ENCODE measurements around the gene IGSF21.

The IGSF21 gene

DNA sequence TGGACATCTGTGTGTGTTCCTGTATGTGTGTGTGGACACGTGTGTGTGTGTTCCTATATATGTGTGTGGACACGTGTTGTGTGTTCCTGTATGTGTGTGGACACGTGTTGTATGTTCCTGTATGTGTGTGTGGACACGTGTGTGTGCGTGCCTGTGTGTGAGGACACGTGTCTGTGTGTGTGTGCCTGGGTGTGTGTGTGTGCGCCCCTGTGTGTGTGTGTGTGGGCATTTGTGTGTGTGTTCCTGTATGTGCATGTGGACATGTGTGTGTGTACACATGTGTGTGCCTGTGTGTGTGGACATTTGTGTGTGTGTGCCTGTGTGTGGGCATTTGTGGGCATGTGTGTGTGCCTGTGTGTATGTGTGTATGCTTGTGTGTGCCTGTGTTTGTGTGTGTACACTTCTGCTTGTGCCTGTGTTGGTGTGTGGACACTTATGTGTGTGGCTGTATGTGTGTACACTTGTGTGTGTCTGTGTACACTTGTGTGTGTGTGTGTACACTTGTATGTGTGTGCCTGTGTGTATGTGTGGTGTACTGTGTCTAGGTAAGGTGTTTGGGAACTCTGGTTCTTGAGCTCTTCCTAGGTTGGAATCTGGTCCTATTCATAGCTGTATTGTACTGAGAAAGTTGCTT is 3.7 kb upstream of the IGSF21 start:
- no peaks in the 10 kb centered on the region for H3K36me3 ChIP-seq (replicated peaks)
- H3K27me3 ChIP-seq (ENCODE audit: low read depth), result peaks cover 12% of the 10 kb centered on the region
- H3K4me3 ChIP-seq, result no peak overlapping the region
- in situ Hi-C loops (cut with MboI; ENCODE audit: low sequenced_read_pairs), result no loop called here
- no peaks in the 10 kb centered on the region for H3K9me3 ChIP-seq
- no peaks in the 10 kb centered on the region for H3K4me1 ChIP-seq
- DNase-seq (ENCODE audit: low spot score in 2 of 2), result no peak

DNA sequence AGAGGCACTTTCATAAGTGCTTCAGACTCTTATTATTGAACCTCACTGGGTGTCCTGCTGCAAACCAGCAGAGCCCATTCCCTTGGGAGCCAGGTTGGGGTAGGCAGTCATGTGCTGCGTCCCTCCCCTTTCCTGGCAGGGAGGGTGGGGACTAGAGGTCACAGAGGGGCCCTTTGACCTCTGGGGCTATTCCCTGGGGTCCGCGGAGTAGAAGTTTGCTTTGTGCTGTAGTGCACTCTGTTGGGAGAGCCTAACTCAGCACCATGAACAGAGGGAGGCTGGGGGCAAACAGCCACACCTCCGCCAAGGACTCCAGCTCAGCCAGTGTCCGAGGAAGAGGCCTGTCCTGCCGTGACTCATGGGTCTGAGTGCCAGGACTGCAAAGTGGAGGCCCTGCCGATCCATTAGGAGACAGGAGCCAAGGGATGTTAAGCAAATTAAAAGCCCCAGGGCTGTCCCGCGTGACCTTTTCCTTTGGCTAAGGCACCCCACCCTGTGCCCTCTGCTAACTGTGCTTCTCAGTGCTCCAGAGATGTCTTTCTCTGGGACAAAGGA is 3.0 kb upstream of the IGSF21 start:
- Histone ChIP-seq H3K36me3 (replicated peaks) (no peaks in the 10 kb centered on the region), H3K4me3 (no peak overlapping the region), H3K9me3 (no peaks in the 10 kb centered on the region), H3K27me3 (ENCODE audit: low read depth) (peaks cover 19% of the 10 kb centered on the region), H3K4me1 (no peaks in the 10 kb centered on the region)
- in situ Hi-C loops (cut with MboI; ENCODE audit: low sequenced_read_pairs), result no loop called here
- DNase-seq (ENCODE audit: low spot score in 2 of 2), result no peak

DNA sequence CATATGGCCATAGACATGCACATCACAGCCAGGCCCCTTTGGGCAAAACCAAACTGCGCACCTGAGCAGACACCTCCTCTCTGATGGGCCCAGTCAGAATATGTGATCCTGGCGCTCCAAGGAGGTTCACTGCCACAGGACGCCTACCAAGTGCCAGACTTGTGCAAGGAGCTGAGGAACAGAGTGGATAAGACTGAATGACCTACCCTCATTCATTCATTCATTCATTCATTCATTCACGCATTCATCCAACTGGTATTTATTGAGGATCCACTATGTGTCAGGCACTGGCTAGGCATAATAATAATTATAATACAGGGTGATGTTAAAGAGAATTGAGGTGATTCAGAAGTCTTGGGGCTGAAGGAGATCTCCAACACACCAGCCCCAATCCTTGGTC is 2.4 kb upstream of the IGSF21 start:
- in situ Hi-C loops (cut with MboI; ENCODE audit: low sequenced_read_pairs), result no loop called here
- H3K27me3 ChIP-seq (ENCODE audit: low read depth), result peaks cover 22% of the 10 kb centered on the region

DNA sequence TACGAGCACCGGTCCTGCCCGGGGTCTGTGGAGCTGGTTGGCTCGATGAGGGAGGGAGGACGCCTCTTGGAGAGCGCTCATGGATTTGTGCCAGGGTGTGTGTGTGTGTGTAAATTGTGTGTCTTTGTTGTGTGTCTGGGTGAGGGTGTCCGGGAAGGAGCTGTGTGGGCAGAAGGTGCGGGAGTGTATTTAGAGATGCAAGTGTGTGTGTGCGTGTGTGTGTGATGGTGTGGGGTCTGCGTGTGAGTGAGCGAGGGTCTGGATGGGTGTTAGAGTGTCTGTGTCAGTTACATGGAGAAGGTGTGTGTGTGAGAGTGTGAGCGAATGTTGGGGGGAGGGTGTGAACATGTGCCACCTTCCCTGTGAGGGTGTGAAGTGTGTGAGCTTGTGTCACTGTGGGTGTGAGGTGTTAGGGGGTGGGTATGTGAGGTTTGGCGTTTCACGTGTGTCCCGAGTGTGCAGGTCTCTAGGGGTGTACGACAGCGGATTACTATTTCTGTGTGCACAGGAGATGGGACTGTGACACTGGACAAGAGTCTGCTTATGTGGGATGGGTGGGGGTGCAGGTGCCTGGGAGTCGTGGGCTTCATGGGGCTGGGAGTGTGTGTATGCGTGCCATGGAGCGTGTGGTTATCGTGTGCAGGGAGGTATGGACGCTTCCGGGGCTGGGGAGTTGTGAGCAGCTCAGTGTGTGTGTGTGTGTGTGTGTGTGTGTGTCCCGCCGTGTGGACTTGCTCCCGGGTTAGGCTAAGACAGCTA is 880 bp downstream of the IGSF21 start:
- in situ Hi-C loops (cut with MboI; ENCODE audit: low sequenced_read_pairs), result no loop called here
- no peaks in the 10 kb centered on the region; the same call in 1 of the 2 replicates for H3K4me1 ChIP-seq
- no peak for DNase-seq (ENCODE audit: low spot score in 2 of 2)
- no peaks in the 10 kb centered on the region for H3K36me3 ChIP-seq (replicated peaks)
- H3K9me3 ChIP-seq, result no peaks in the 10 kb centered on the region
- peaks cover 42% of the 10 kb centered on the region for H3K27me3 ChIP-seq (ENCODE audit: low read depth)
- H3K4me3 ChIP-seq, result no peak overlapping the region

More for the DNA sequence above, 2.4 kb upstream of the IGSF21 start:
- Histone ChIP-seq H3K36me3 (replicated peaks) (no peaks in the 10 kb centered on the region), H3K4me3 (no peak overlapping the region), H3K9me3 (no peaks in the 10 kb centered on the region), H3K4me1 (no peaks in the 10 kb centered on the region)
- DNase-seq (ENCODE audit: low spot score in 2 of 2), result no peak

DNA sequence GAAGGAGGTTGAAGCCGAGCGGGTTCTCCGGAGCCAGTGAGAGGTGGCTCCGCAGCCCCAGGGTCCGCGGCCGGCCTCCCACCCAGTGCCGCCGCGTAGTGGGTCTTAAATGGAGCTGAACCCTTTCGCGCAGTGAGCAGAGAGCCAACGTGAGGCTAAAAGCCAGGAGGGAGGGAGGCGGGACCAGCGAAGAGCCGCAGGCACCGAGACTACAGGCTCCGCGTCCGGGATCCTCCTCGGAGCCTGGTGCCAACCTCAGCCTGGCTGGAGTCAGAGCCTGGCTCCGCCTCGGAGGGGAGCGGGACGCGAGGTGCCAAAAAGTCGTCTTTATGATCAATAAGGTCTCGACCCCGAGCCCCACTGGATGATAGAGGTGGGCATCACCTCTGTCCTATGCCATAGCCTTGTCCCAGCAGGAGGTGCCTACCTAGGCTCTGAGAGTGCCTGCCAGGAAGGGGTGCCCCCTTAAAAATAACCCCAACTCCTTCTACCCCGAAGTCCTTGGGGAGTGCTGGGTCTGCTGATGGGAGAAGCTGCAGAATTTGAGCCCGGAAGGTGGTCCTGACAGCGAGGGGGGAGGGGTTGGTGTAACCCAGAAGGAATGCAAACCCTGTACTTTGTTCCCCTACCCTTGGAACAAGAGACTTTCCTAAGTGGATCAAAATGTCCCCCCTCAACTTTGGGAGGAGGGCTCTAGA is 1.6 kb downstream of the IGSF21 start:
- H3K36me3 ChIP-seq (replicated peaks), result no peaks in the 10 kb centered on the region
- in situ Hi-C loops (cut with MboI; ENCODE audit: low sequenced_read_pairs), result no loop called here
- DNase-seq (ENCODE audit: low spot score in 2 of 2), result no peak
- H3K9me3 ChIP-seq, result no peaks in the 10 kb centered on the region
- peaks cover 42% of the 10 kb centered on the region for H3K27me3 ChIP-seq (ENCODE audit: low read depth)
- H3K4me1 ChIP-seq, result no peaks in the 10 kb centered on the region; the same call in 1 of the 2 replicates
- no peak overlapping the region for H3K4me3 ChIP-seq

DNA sequence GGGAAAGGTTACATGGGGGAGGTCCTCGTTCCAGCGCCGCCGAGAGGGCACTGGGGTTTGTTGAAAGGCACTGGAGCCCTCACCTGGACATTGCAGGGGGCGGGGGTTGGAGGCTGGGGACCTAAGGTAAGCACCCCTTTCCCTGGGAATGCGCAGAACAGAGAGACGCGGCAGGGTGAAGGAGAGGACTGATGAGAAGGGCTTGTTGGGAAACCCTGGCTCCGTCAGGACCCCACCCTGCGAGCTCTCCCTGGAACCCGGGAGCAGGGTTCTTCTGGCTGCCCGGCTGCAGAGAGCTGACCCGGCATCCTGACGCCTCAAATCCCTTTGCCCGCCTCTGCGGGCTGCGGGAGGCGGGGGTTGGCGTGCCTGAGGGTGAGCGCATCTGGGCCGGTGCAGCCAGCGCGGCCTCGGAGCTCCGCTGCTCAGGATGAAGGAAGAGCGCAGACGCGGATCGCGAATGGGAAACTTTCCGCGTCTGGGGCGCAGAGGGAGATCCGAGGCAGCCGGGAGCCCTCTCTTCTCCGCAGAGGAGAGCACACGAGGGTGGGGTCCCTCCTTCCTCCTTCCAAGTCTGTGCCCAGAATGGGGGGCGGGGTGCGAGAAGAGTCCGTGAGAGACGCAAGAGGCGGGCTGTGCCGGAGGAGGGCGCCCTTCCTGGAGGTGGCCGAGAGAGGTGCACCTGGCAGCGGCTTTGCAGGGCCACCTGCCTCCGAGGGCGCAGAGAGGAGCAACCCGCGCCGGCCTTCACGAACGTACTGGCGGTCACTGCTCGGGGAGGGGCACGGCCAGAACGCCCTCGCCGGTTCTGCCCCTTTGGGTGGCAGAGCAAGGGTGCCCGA is 2.4 kb downstream of the IGSF21 start:
- Histone ChIP-seq H3K4me3 (no peak overlapping the region), H3K27me3 (ENCODE audit: low read depth) (peaks cover 42% of the 10 kb centered on the region), H3K9me3 (no peaks in the 10 kb centered on the region), H3K36me3 (replicated peaks) (no peaks in the 10 kb centered on the region), H3K4me1 (no peaks in the 10 kb centered on the region; the same call in 1 of the 2 replicates)
- DNase-seq (ENCODE audit: low spot score in 2 of 2), result peak in 1 of 2 experiments; percentile 60
- in situ Hi-C loops (cut with MboI; ENCODE audit: low sequenced_read_pairs), result no loop called here

DNA sequence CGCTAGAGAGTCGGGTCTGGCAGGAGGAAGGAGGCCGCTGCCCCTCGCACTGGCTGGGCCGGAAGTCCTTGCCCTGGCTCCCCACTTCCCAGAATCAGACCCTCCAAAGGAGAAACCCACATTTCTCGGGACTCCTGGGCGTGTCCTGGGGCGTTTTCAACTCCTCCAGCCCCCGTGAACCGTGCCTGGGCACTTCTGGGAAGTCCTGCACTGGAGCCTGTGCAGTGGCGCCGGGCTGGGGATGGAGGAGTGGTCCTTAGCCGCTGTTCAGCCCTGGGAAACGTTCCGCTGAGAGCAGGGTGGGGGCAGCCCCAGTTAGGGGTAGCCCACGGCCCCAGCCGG is 3.0 kb downstream of the IGSF21 start:
- in situ Hi-C loops (cut with MboI; ENCODE audit: low sequenced_read_pairs), result no loop called here
- Histone ChIP-seq H3K4me1 (no peaks in the 10 kb centered on the region; the same call in 1 of the 2 replicates), H3K9me3 (no peaks in the 10 kb centered on the region), H3K27me3 (ENCODE audit: low read depth) (peaks cover 42% of the 10 kb centered on the region), H3K4me3 (0 out of 2 replicates have a peak overlapping the region, but pooled peaks have one; percentile 6), H3K36me3 (replicated peaks) (no peaks in the 10 kb centered on the region)
- DNase-seq (ENCODE audit: low spot score in 2 of 2), result no peak

DNA sequence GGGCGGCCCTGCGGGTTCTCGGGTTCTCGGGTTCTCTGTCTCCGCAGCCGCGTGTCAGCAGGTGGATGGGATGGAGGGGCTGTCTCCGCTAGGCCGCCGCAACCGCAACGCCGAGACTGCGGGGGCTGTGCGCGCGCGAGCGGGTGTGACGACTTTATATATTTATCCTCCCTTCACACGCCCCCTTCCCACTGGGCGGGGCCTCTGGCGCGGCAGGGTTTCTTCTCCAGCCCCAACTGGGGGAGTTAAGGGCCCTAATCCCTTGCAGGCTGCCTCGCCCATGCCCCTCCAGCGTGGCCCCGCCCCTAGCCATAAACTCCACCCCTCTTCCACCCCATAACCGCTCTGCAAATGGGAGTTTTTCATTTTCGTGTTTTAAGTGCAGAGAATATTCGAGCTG is 3.4 kb downstream of the IGSF21 start:
- Histone ChIP-seq H3K9me3 (no peaks in the 10 kb centered on the region), H3K4me3 (0 out of 2 replicates have a peak overlapping the region, but pooled peaks have one; percentile 6), H3K27me3 (ENCODE audit: low read depth) (peaks cover 42% of the 10 kb centered on the region), H3K4me1 (no peaks in the 10 kb centered on the region; the same call in 1 of the 2 replicates), H3K36me3 (replicated peaks) (no peaks in the 10 kb centered on the region)
- peak; percentile 12 to 72 for DNase-seq (ENCODE audit: low spot score in 2 of 2)
- in situ Hi-C loops (cut with MboI; ENCODE audit: low sequenced_read_pairs), result no loop called here

DNA sequence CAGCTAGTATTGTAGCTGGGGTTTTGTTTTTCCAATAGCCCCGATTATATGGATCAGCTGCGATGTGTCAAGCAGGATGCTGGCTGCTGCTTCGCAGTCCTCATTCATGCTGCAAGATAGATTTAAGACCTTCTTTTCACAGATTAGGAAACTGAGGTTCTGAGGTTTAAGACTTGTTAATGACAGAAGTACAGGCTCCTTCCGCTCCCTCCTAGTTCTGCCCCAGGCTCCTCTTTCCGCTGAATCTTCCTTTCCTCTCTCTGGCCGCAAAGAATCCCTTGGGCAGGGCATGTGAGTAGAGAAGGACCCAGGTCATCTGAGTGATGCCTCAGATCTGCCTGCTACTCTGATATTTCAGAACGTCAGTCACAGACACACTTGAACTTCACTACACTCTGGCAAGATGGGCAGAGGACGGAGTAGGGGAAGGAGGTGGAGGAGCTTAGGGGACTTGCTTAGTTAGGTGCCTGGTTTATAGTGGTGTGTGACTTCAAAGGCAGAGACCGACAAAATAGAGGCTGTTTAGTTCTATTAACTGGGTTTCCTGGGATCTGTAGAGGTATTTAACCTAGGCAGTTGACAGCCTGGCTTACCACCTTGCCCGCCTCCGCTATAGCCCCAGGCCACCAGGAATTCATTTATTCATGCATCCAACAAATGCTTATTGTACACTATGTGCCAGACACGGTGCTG is 4.2 kb downstream of the IGSF21 start:
- Histone ChIP-seq H3K36me3 (replicated peaks) (no peaks in the 10 kb centered on the region), H3K4me3 (no peak overlapping the region), H3K27me3 (ENCODE audit: low read depth) (peaks cover 40% of the 10 kb centered on the region), H3K4me1 (no peaks in the 10 kb centered on the region; the same call in 1 of the 2 replicates), H3K9me3 (no peaks in the 10 kb centered on the region)
- in situ Hi-C loops (cut with MboI; ENCODE audit: low sequenced_read_pairs), result no loop called here
- no peak for DNase-seq (ENCODE audit: low spot score in 2 of 2)

DNA sequence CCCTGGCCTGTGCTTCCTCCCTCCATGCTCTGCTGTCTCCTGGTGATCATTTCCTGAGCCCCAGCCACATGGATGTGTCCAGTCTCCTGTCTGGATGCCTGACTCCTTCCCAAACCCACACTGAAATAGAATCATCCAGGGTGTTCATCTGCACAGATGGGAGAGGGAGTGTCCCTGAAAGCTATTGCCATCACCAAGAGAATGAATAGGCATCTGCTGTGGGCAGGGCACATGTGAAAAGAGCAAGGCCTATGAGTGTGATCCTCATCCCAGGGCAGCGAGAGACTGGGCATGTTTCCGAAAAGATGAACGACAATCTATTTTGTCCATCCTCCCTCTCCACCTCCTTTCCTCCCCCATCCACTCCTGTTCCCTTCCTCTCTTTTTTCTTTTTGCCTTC is 5.0 kb downstream of the IGSF21 start:
- Histone ChIP-seq H3K27me3 (ENCODE audit: low read depth) (peaks cover 40% of the 10 kb centered on the region), H3K9me3 (no peaks in the 10 kb centered on the region)
- in situ Hi-C loops (cut with MboI; ENCODE audit: low sequenced_read_pairs), result no loop called here

DNA sequence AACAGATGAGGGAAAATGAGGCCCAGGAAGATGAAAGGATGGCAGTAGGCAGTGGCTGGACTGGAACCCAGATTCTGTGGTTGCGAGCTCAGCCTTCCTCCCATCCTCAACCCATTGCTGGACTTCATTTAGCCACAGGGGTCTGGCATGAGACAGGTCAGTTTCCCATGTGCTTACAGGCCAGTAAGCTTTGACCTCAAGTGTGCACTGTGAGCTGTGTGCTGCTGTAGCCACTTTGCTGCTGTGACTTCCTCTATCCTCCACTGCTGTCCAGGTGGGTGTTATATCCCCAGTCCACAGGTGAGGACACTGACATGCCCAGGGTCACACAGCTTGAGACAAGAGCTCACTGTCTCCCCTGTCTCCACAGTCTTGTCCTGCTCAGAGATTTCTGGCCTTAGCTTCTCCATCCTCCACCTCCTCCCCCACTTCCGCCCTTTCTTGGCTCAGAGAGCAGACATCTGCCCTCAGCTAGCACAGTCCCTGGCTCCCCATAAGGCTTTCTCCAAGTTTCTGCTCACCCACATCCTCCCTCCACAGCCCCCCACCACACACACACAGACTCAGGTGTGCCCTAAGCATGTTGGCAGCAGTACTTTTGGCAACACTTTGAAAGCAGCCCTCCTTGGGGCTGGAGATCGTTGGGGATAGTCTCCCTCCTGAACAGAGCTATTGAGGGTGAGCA is 7.3 kb downstream of the IGSF21 start:
- Histone ChIP-seq H3K27me3 (ENCODE audit: low read depth) (peaks cover 33% of the 10 kb centered on the region), H3K9me3 (no peaks in the 10 kb centered on the region), H3K4me3 (no peak overlapping the region), H3K4me1 (no peaks in the 10 kb centered on the region; the same call in 1 of the 2 replicates), H3K36me3 (replicated peaks) (no peaks in the 10 kb centered on the region)
- no peak for DNase-seq (ENCODE audit: low spot score in 2 of 2)
- in situ Hi-C loops (cut with MboI; ENCODE audit: low sequenced_read_pairs), result no loop called here

More for the DNA sequence above, 5.0 kb downstream of the IGSF21 start:
- no peak for DNase-seq (ENCODE audit: low spot score in 2 of 2)
- no peaks in the 10 kb centered on the region; the same call in 1 of the 2 replicates for H3K4me1 ChIP-seq
- no peaks in the 10 kb centered on the region for H3K36me3 ChIP-seq (replicated peaks)
- H3K4me3 ChIP-seq, result no peak overlapping the region

DNA sequence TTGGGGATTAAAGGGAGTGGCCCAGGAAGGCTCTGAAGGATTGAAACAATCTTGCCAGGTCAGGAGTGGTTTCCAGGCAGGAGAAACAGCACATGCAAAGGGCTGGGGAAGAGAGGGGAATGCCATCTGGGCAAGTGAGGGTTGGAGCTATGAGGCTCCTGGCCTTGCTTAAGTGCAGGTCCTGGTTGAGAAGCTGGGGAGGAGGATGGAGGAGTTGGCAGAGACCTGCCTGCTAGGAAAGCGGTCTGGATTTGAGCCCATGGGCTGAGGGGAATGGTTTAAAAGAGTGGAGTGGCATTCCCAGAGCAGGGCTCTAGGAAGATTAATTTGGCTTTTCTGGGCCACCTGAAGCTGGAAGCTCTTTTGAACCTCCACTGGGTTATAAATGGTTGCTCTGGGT is 9.2 kb downstream of the IGSF21 start:
- Histone ChIP-seq H3K4me3 (no peak overlapping the region), H3K27me3 (ENCODE audit: low read depth) (peaks cover 17% of the 10 kb centered on the region), H3K9me3 (no peaks in the 10 kb centered on the region), H3K36me3 (replicated peaks) (no peaks in the 10 kb centered on the region), H3K4me1 (no peaks in the 10 kb centered on the region)
- DNase-seq (ENCODE audit: low spot score in 2 of 2), result no peak
- in situ Hi-C loops (cut with MboI; ENCODE audit: low sequenced_read_pairs), result no loop called here

Measured in HAP-1 (cell line).